Measurements from ENCODE around the gene GABRB2.

GABRB2 gene

DNA sequence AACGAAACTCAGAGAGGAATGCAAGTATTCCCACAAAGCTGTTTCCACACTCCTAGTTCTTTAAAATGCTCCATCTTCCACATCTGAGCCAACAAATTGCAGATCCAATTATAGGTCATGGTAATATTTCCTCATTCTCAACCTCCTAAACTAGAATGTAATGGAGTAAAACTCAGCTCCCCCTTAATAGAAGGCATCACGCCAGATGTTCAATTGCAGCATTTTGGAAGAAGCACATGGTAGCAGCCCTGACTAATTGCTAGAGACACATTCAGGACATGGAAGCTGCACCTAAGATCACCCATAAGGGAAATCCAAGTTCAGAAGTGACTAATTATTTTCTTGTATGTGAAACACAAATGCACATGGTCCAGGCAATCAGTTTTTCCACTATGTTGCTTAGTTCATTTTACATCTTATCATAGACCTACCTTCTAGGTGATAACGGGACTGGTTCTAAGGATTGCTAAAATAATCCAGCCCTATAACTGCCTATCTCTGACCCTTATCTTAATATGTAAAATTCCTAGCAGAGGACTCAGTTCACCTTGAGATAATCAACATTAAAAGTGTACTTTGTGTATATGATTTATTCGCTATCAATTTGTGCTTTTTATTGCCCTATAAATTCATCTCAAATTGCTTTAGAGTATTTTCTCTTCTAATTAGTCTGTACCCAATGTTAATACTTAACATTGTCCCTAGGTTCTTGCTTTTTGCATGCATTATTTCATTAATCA, 75.1 kb downstream of the GABRB2 start:
- DNase-seq: no peak

DNA sequence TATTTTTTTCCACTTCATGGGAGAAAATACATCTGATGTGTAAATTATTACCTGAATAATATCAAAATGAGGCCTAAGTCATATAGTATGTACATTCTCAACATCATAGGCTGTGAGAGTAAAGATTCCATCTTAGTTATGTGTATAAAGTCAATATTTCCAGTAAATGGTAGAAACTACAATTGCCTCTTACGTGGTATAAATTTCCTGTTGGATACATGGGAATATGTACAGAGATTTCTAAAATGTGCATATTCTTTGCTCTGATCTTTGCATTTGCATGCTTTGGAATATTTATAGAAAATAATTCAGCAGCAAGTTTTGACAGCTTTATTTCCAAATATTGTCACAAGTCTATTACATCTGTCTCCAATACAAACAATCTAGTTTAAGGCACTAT, 78.8 kb downstream of the GABRB2 start:
- no peak for DNase-seq

DNA sequence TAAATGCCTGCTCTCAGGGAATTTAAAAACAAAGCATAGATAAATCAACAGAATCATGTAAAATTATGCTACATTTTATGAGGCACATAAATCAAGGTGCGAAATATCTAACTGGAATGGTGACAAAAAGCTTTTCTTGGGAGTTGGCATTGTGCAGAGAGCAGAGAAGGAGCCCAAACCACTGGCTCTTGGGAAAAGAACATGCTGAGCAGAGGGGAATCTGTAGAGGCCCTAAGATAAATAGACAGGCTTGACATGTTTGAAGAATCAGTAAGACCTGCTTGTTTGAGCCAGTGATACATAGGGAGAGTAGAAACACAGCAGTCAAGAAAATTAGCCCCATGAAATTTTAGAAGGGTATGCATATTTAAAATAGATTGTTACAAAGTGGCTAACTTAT, 85.8 kb downstream of the GABRB2 start:
- DNase-seq: no peak

DNA sequence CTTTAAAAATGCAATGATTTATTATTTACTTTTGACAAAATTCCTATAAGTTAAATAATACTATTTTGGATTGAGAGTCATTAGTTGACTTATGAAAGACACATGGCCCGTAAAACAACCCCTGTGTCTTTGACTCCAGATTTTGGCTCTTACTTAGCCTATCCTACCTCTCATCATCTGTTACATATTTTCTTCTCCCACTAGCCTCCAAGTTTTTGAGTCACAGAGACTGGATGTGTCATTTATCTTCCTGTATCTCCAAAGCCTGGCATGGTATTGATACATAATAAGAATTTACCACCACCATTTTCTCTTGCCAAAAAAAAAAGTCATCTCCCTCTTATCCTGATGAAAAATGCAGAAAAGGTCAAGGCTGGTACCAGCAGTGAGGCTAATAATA, 99.9 kb downstream of the GABRB2 start:
- DNase-seq: no peak

DNA sequence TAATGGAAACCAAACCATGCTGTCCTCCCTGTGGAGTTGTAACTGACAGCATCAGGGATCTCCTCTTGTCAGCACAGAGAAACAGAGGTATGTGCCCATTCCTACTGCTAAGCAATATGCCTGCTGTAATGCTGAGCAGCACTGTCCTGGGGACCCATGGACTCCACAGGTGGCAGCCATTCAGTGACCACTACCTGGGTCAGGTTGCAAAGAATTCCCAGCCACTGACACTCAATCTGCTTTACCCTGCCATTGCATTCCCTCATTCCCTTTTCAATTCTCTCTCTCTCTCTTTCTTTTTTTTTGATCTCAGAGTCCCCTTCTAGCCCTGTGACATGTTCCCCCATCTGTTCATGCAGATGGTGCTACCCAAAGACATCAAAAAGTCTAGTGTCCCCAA, 104.1 kb downstream of the GABRB2 start:
- DNase-seq: no peak

DNA sequence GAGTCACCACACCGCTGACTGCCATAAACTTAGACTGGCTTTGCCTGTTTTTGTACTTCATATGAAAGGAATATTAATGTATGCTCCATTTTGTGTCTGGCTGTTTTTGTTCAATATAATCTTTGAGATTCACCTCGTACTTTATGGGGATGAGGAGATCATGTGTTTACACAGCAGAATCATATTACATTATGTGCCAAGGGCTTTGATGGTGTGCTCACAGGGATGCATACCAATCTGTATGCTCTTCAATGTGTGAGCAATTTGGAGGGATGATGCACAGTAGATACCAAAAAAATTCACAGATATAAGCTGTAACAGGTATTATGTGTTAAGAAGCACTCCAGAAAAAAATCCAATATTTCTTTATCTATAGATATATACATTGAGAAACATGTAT, 113.7 kb downstream of the GABRB2 start:
- no peak for DNase-seq

DNA sequence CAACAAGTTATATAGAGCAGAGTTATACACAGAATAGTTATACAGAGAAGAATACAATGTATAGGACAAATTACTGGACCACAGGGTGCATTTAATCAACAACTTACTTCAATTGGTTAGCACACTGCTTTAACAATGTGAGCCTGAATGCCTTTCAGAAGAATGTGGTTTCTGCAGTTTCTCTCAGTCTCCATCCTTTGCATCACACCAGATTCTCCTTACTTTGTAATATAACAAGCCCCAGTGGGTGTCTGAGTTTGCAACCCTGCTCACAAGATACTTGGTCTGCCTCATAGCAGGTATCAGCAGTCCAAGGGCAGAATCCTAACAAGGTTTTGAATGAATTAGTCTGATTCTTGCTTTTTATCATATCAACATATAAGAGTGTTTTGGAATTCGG, 114.6 kb downstream of the GABRB2 start:
- no peak for DNase-seq

DNA sequence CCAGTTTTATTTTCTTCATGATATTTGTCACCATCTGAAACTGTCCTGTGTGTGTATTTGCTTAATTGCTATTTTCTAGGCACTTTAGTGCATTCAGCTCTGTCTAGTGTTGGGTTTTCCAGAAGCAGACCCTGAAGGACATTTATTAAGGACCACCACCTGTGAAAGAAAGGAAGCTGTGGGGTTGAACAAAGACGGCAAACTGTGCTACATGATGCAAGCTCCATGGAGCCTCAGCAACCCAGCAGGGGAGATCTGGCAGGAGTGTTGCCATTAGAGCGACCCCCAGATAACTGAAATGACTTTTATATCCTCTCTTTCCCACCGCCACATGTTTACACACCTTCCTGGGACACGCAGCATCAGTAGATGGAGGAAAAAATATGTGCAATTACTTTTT, 125.5 kb downstream of the GABRB2 start:
- DNase-seq: no peak

DNA sequence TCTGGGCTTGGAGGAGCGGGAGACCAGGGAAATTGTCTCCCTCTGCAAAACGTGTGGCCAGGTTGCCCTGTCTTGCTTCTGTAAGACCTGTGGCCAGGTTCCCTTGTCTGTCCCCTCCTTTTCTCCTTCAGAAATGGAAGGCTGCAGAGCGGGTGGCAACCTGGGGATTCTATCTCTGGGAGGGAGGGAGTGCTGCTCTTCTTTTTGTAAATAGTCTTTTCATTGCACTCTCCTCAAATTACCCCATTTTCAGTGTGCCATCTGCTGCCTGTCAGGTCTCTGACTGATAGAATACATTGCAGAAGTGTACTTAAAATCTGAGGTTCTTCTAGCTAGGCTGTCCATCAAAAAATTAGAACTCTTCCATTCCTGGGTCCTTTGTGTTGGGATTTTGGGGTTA, 126.0 kb downstream of the GABRB2 start:
- no peak for DNase-seq

DNA sequence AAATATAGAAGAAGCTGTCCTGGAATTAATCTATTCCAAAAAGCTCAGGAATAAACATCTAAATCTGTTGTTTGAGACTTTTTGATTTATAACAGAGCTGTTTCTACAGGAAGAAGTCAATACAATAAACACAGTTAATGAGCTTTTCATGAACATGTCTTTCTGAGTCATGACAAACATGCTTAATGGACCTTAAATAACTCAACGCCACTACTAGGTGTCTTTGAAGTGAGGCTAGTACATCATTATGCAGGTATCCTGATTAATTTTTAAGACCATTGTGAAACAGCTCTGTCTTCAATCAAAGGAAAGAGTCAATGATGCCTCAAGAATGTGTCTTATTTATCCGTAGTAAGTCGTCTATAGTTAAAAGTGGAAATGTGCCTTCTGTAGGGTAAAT, 131.6 kb downstream of the GABRB2 start:
- no peak for DNase-seq

DNA sequence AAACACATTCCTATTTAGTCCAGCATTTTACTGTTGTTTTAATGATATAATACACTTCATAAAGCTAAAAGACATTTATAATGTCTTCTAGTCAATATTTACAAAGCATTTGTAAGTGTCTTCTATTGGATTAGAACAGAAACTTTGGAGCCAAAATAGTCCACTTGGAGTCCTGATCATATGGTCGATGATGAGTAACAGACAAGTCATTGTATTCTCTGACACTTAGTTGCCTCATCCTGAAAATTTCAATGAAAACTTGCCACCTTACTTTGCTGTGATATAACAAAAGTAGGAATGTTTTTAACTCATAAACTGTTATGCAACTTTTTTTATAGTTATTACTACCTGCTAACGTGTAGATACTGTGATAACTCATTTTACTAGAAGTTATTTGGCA, 132.5 kb downstream of the GABRB2 start:
- no peak for DNase-seq

DNA sequence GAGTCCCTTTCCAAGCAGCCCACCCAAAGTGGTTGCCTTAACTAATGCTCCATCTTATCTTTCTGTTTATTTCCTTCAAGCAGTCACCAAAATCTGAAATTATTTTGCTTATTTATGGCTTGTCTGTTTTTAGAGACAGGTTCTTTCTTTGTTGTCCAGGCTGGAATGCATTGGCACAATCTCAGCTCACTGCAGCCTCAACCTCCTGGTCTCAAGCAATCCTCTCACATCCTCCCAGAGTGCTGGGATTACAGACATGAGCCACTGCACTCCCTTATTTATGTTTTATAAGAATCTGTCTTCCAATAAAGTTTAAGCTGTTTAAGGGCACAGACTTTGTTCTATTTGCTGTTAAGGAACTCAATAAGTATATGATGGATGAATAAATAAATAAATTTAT, 133.7 kb downstream of the GABRB2 start:
- DNase-seq: no peak

DNA sequence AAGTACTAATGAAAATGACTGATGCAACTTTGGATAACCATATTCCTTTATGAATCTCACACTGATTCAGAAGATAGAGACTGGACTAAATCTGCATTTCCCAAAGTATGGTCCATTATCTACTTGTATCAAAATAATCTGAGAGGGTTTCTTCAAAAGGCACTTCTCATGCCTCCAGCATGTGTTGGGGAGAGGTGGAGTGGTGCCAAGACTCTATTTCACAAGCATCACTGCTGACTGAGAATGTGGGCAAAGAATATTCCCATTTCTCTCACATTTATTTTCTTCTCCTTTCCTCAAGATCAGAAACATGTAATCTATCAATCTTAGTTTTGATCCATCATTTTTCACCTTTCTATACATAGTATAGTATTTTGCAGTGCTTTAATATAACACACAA, 135.4 kb downstream of the GABRB2 start:
- no peak for DNase-seq

DNA sequence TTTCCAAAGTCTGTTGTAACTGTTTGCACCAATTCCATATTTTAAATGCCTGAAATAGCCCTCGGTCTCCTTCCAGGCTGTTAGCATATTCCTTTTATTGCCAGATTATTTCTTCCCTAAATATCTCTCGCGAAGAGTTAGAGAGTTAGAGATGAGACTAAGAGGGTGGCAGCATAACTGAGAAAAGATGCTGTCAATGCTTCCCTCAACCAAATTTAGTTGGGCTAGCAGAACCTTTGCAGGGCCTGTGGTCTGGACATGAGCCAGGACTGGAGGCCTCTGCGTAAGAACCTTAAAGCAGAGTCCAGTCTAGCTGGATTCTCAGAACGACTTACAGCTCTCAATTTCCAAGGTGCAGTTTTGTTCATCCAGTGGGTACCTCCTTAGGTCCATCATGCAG, 135.9 kb downstream of the GABRB2 start:
- DNase-seq: no peak

DNA sequence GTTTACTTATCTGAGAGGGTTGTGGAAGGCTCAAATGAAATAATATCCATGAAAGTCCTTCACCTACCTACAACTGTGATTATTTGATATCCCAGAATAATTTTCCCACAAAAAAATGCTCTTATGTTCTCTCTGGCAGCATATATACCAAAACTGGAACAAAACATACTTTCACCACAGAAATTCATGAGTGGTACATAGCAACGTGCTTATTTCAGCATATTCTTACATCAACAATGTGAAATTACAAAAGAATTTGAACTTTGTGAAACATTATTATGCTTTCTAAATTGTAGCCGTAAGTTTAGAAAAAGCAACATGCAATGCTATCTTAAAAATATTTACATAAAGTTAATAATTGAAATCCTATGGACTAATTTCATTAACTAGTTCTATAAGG, 137.1 kb downstream of the GABRB2 start:
- DNase-seq: no peak

DNA sequence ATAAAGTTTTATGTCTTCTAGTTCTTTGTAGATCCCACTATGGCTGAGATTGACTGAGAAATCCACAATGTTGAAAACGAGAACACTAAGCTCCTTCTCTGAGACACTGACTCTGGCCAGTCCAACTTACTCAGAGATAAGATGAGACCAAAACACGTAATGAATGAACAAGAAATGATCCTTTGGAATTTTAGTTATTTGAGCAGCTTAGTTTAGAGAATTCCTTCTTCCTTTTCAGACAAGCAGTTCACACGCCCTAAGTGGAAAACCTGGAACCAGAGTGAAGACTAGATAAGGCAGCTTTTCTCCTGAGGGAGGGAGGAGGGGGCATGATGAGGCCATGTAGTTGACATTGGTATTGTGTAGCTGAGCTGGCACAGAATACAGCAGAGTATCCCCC, 139.6 kb downstream of the GABRB2 start:
- DNase-seq: no peak

DNA sequence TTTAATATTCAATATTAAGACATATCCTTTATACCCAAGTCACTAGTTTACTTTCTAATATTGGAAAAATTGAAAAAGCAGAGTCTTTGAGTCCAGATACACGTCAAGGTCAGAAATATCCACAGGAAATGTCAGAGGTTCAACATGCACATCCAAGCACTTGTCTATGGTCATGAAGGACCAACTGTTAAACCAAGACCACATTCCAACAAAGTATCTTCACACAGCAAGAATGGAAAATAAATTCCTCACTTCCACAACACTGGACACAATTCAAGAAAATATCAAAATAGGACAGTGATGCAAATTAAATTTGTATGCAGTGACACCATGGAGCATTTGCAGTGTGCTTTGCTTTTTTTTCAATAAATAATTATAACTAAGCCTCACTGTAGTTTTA, 142.5 kb downstream of the GABRB2 start:
- DNase-seq: no peak

DNA sequence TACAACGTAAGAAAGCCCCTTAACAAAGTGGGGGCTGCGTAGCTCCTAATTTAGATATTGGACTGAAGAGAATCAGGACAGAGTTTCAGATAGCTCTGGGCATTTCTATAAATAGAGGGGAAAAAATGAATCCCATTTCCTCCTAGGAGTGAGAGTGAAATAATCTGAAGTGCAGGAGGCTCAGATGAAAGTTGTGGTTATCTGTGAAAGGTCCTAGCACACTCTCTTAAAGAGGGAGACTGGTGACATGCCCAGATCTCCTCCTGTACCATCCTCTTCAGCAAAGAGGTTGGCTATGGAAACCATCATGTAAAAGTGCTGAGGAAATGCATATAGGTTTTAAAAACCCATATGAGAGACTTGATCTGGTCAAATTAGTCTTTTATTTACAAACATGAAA, 143.4 kb downstream of the GABRB2 start:
- no peak for DNase-seq

DNA sequence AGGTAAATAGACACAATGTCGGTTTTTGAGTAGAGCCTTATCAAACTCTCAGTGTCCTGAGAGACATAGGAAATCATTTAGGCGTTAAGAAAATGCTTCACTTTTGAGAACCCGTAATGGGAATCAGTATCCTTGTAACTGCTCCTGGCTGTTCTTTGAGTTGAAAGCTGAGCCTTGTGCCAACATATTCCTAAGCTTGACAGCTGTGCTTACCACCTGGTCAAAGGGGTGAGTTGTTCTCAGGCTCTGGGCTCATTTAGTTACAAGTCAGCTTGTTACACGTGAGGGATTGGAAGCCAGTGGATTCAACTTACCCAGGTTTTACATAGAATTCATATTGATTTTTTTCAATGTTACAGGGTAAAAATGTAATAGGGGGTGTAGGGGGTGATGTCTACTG, 145.9 kb downstream of the GABRB2 start:
- DNase-seq: no peak

DNA sequence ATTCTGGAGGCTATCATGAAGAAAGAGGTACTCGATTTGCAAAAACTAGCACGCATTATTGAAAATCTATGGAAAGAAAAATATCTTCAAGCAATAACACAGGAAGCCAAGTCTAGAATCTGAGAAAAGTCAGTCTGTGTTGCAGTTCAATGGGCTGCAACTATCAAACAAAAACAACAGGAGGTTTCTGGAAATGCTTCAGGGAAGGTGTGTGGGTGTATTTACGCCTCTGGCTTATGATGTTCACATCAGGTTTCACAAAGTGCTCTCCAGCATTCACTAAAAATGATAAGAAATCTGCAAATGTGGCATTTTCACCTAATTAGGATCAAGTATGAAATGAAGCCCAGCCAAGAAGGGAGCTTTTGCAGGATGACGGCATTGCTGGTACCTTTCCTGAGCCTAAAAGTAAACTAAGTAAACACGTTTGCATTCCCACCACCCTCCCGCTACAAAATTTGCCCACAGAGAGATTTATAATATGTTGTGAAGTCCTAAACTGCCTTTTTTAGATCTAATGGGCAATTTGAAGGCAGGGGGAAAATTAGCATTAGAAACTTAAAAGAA, 146.4 kb downstream of the GABRB2 start:
- DNase-seq: no peak

DNA sequence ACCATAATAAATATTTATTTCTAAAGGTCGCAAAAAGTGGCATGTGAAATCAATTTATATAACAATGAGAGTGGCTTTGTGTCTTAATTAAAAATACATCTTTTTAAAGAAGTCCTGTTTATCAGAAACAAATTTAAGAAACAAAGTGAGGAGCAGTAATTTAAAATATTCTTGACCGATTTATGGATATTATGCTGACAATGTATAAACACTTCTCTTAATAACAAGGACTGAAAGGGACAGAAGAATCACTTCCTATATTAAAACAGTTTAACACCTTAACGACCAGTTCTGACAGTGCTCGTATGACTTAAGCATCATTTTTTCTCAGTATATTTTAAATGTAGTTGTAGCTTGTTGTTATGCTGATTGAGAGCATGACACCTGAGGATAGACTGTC, 149.1 kb downstream of the GABRB2 start:
- no peak for DNase-seq

DNA sequence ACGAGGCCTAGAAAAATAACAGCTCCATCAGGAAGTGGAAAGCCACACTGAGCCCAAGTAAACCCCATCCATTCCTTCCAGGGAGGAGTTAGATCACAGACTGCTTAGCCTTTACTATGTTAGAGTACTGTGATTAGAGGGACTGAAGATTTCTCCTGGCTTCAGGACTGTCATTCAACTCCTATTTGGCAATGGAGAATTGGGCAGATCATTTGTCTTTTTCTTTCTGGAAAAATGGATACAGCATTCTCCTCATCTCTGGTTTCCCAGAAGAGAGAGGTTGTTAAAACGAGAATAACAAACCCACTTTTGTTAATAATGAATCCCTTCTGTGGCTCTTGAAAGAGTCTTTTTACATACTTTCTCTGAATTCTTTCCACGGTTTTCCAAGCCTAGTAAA, 150.4 kb downstream of the GABRB2 start:
- DNase-seq: no peak

DNA sequence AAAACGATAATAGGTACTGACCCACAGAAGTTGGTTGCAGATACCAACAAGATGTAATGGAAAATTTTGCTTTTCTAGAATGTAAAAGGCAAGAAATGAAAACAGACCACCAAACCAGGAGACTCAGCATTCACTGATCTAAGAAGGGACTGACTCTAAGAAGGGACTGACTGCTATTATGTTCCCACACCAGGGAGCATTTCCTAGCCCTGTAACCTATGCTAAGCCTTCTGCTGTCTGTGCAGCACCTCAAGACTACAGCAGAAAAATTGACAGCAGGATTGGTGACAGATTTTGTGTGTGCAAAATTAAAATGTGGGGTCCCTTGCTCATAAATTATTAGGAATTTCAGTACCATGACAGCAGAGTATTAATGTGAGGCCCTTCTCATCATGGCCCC, 154.8 kb downstream of the GABRB2 start:
- no peak for DNase-seq

DNA sequence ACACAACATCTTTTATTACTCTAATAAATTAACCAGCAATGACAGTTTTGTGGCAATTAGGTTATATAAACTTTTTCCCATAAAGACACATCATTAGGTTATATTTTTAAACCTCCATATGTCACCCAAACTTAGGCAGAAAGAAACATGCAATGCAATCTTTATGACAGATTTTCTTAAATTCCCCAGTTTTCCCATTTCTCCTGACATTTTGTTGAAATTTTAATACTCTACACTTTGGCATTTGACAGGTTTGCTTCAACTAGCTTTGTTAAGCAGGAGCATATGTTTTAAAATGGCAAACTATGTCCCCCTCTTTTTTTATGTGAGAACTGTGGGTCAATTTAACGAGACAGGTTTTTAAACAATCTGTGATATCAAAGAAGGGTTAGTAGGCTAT, 155.5 kb downstream of the GABRB2 start:
- no peak for DNase-seq

DNA sequence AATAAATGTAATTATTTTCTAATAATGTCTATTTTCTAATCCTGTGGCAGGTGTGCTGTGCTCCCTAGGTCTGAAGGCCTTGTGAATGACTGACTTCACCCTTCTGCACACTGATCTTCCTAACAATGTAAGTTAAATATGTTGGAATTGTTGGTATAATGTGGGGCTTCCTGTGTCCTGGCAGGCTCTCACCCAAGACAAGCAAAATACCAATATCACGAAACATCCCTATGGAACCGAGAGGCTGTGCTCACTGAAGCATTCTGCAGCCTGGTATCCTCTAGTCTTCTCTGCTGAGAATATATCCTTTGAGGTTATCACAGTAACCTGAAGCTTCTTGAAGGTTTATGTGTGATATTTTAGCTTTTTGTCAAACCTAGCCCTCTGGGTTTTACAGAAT, 159.4 kb downstream of the GABRB2 start:
- DNase-seq: no peak

All from CD4-positive, alpha-beta T cell treated with Interleukin-15 for 1 hour (primary cell).